RWPE1 (cell line): ENCODE data around the gene RTRAF.

Experiments
- CTCF ChIA-PET: fragments of 350-600 bp; sonication (Branson Sonifier 250); formaldehyde crosslinking; extraction: SDS; loops from one replicate; lab custom pipeline; 2021; lab: Yijun Ruan, JAX
- POLR2A ChIA-PET: fragments of 400-600 bp; formaldehyde crosslinking; extraction: SDS; loops from one replicate; lab custom pipeline; 2020; ENCODE audit warnings: antibody characterized with exemption; ENCODE audit not compliant: low non-redundant PET; lab: Yijun Ruan, JAX
- DNase-seq: peaks from one replicate; pipeline ENCODE4 v3.0.0; 2012; ENCODE audit warnings: low spot score
- H3K27ac ChIP-seq: fragments of 450-650 bp; 2 replicates; pipeline ENCODE4 v1.5.1; 2017
- CTCF ChIP-seq: fragments of 450-650 bp; conservative IDR thresholded peaks from 2 replicates; pipeline ENCODE4 v1.5.1; 2017; ENCODE audit warnings: low read depth, mild to moderate bottlenecking

Gene RTRAF

GRCh38 chr14:51969852-51970540, 19.4 kb upstream of the RTRAF start:
- TF ChIP-seq CTCF = no peak
- ChIA-PET CTCF (no interaction called here), POLR2A (no interaction called here)
- H3K27ac ChIP-seq = no peak overlapping the region
- DNase-seq = no peak

GRCh38 chr14:51972566-51972965, 16.8 kb upstream of the RTRAF start:
- H3K27ac ChIP-seq = no peak overlapping the region
- no peak for DNase-seq
- CTCF ChIA-PET = interaction anchor here (0.7 kb wide), 1 partner anchor 149 kb away, joined by 3 read pairs; no protein-coding TSS in a partner anchor
- no peak for TF ChIP-seq CTCF
- POLR2A ChIA-PET = no interaction called here

GRCh38 chr14:51977075-51977474, 12.3 kb upstream of the RTRAF start:
- no peak for TF ChIP-seq CTCF
- no peak for DNase-seq
- CTCF ChIA-PET = no interaction called here
- POLR2A ChIA-PET = no interaction called here
- no peak overlapping the region for H3K27ac ChIP-seq

GRCh38 chr14:51978681-51979085, 10.7 kb upstream of the RTRAF start:
- no peak for TF ChIP-seq CTCF
- no peak overlapping the region for H3K27ac ChIP-seq
- CTCF ChIA-PET = interaction anchor here (0.5 to 1.5 kb wide), 9 partner anchors 10 to 199 kb away, joined by 3 to 6 read pairs (median 3); no protein-coding TSS in a partner anchor
- no peak for DNase-seq
- POLR2A ChIA-PET = no interaction called here

DNA sequence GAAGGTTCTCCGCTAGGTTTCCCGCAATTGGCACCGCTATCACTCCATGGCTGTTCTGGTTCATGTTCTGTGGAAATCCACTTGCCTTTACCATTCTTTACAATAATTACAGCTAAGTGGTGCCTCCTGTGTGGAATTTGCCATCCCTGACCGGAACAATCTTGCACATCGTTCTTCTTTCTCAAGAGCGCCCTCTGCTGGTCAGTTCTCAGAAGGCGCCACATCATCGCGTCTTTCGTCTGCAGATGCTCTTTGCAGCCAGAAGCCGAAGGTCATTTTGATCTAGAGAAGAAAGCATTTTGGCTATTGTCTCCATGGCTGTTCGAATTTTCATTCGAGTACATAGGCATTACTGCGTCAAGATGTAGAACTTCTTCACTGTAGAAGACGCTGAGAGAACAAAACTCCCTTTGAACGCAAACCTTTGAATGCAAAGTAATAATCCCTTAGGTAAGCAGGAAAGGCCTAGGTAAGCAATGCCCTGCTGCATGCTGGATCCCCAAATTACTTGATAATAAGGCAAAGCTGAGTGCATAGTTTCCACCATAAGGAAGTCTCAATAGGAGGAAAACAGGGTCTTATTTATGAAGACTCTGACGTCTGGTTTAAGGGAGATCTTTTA, 10.1 kb upstream of the RTRAF start:
- H3K27ac ChIP-seq = no peak overlapping the region
- TF ChIP-seq CTCF = peak; percentile 89
- POLR2A ChIA-PET = no interaction called here
- CTCF ChIA-PET = interaction anchor here (0.5 to 1.5 kb wide), 11 partner anchors 8 to 199 kb away, joined by 3 to 6 read pairs (median 3); no protein-coding TSS in a partner anchor
- peak; percentile 60 for DNase-seq

GRCh38 chr14:51981218-51981854, 8.0 kb upstream of the RTRAF start:
- CTCF ChIA-PET = no interaction called here
- DNase-seq = no peak
- TF ChIP-seq CTCF = no peak
- no peak overlapping the region for H3K27ac ChIP-seq
- POLR2A ChIA-PET = no interaction called here
